MM.1S (cell line): Measurements from ENCODE around the gene PTPRA.

Experiments
- DNase-seq: peaks from one replicate; pipeline ENCODE4 v3.0.0-alpha.2; 2015
- H2AFZ ChIP-seq: fragments of 300-600 bp; sonication (generic); 2 replicates; pipeline ENCODE4 v1.6.0; 2016; ENCODE audit warnings: antibody characterized with exemption, low read length
- H3F3A ChIP-seq: fragments of 300-600 bp; sonication (generic); 2 replicates; pipeline ENCODE4 v1.6.1; 2016; ENCODE audit warnings: mild to moderate bottlenecking, antibody characterized with exemption, low read length, moderate library complexity, mixed read lengths; ENCODE audit not compliant: insufficient read depth
- H3K27ac ChIP-seq: fragments of 300-600 bp; sonication (generic); 2 replicates; pipeline ENCODE4 v1.5.1; 2016; ENCODE audit warnings: mild to moderate bottlenecking, low read length
- H3K27me3 ChIP-seq: fragments of 300-600 bp; sonication (generic); replicated peaks from 2 replicates; pipeline ENCODE4 v1.6.0; 2016; ENCODE audit warnings: low read length; ENCODE audit not compliant: insufficient read depth
- H3K36me3 ChIP-seq: fragments of 300-600 bp; sonication (generic); replicated peaks from 2 replicates; pipeline ENCODE4 v1.6.1; 2016; ENCODE audit warnings: mild to moderate bottlenecking, low read length, mixed read lengths; ENCODE audit not compliant: insufficient read depth
- H3K4me1 ChIP-seq: fragments of 300-600 bp; sonication (generic); 2 replicates; pipeline ENCODE4 v1.6.1; 2016; ENCODE audit warnings: low read length, mixed read lengths
- H3K4me2 ChIP-seq: fragments of 300-600 bp; sonication (generic); 2 replicates; pipeline ENCODE4 v1.6.0; 2016; ENCODE audit warnings: low read depth, low read length
- H3K4me3 ChIP-seq: fragments of 300-600 bp; sonication (generic); 2 replicates; pipeline ENCODE4 v1.5.1; 2016; ENCODE audit warnings: low read length, mixed read lengths
- H3K79me2 ChIP-seq: fragments of 300-600 bp; sonication (generic); 2 replicates; pipeline ENCODE4 v1.6.1; 2016; ENCODE audit warnings: mixed run types, low read length, mixed read lengths
- H3K9ac ChIP-seq: fragments of 300-600 bp; sonication (generic); 2 replicates; pipeline ENCODE4 v1.6.1; 2016; ENCODE audit warnings: low read length, mixed read lengths
- H3K9me2 ChIP-seq: fragments of 300-600 bp; sonication (generic); replicated peaks from 2 replicates; pipeline ENCODE4 v1.6.1; 2016; ENCODE audit warnings: mild to moderate bottlenecking, low read length, mixed read lengths; ENCODE audit not compliant: insufficient read depth
- H3K9me3 ChIP-seq: fragments of 300-600 bp; sonication (generic); replicated peaks from 2 replicates; pipeline ENCODE4 v1.6.1; 2016; ENCODE audit warnings: mild to moderate bottlenecking, low read length, mixed read lengths; ENCODE audit not compliant: insufficient read depth
- H4K20me1 ChIP-seq: fragments of 300-600 bp; sonication (generic); 2 replicates; pipeline ENCODE4 v1.6.1; 2016; ENCODE audit warnings: mild to moderate bottlenecking, low read length, moderate library complexity, mixed read lengths; ENCODE audit not compliant: insufficient read depth
- CTCF ChIP-seq: fragments of 300-600 bp; sonication (generic); IDR thresholded peaks from 2 replicates; pipeline ENCODE4 v1.5.1; 2016; ENCODE audit warnings: antibody characterized with exemption, low read length, mixed read lengths
- EZH2 ChIP-seq: fragments of 300-600 bp; sonication (generic); optimal IDR thresholded peaks from 2 replicates; pipeline ENCODE3; 2017; ENCODE audit warnings: low read depth, mild to moderate bottlenecking, antibody characterized with exemption, low read length, mixed read lengths
- EZH2phosphoT487 ChIP-seq: fragments of 300-600 bp; sonication (generic); IDR thresholded peaks from 2 replicates; pipeline ENCODE4 v1.6.1; 2018; ENCODE audit warnings: antibody characterized with exemption, low read length

The PTPRA gene

GRCh38 chr20:2838170-2838797, 35.0 kb upstream of the PTPRA start:
- no peaks in the 10 kb centered on the region for H3K36me3 ChIP-seq
- H3K4me3 ChIP-seq: no peak overlapping the region
- peaks cover 5% of the 10 kb centered on the region; the same call in 1 of the 2 replicates for H3K4me1 ChIP-seq
- H3K4me2 ChIP-seq: no peak overlapping the region
- H3K79me2 ChIP-seq: peaks cover 10% of the 10 kb centered on the region
- no peaks in the 10 kb centered on the region for H3K9me2 ChIP-seq
- no peak for DNase-seq
- H3K27ac ChIP-seq: no peak overlapping the region
- no peaks in the 10 kb centered on the region for H3K9me3 ChIP-seq
- no peak overlapping the region for H2AFZ ChIP-seq
- H4K20me1 ChIP-seq: no peaks in the 10 kb centered on the region
- H3F3A ChIP-seq: no peaks in the 10 kb centered on the region
- TF ChIP-seq EZH2phosphoT487 (no peak), EZH2 (no peak), CTCF (no peak)
- H3K27me3 ChIP-seq: no peaks in the 10 kb centered on the region
- H3K9ac ChIP-seq: no peak overlapping the region

GRCh38 chr20:2838847-2839671, 34.2 kb upstream of the PTPRA start:
- DNase-seq: no peak
- Histone ChIP-seq H3K9ac (no peak overlapping the region), H3K27ac (no peak overlapping the region)

GRCh38 chr20:2839732-2840137, 33.5 kb upstream of the PTPRA start:
- H3K4me3 ChIP-seq: peak overlapping the region; percentile 97
- no peaks in the 10 kb centered on the region for H3K9me2 ChIP-seq
- H2AFZ ChIP-seq: peak overlapping the region; percentile 97
- H3K9ac ChIP-seq: peak overlapping the region; percentile 94
- H4K20me1 ChIP-seq: no peaks in the 10 kb centered on the region
- H3F3A ChIP-seq: no peaks in the 10 kb centered on the region
- H3K27ac ChIP-seq: no peak overlapping the region
- DNase-seq: no peak
- no peaks in the 10 kb centered on the region for H3K36me3 ChIP-seq
- no peaks in the 10 kb centered on the region for H3K27me3 ChIP-seq
- no peaks in the 10 kb centered on the region for H3K9me3 ChIP-seq
- H3K79me2 ChIP-seq: peaks cover 10% of the 10 kb centered on the region
- H3K4me1 ChIP-seq: peaks cover 5% of the 10 kb centered on the region; the same call in 1 of the 2 replicates
- peak overlapping the region; percentile 96; the same call in 1 of the 2 replicates for H3K4me2 ChIP-seq
- TF ChIP-seq CTCF (no peak), EZH2 (no peak), EZH2phosphoT487 (no peak)

More at GRCh38 chr20:2838847-2839671, 34.2 kb upstream of the PTPRA start:
- Histone ChIP-seq H3K79me2 (peaks cover 10% of the 10 kb centered on the region), H3K9me3 (no peaks in the 10 kb centered on the region), H3F3A (no peaks in the 10 kb centered on the region), H3K9me2 (no peaks in the 10 kb centered on the region), H2AFZ (peak overlapping the region; percentile 97; the same call in 1 of the 2 replicates), H4K20me1 (no peaks in the 10 kb centered on the region), H3K27me3 (no peaks in the 10 kb centered on the region), H3K4me1 (peaks cover 5% of the 10 kb centered on the region; the same call in 1 of the 2 replicates), H3K4me2 (peak overlapping the region; percentile 96; the same call in 1 of the 2 replicates), H3K36me3 (no peaks in the 10 kb centered on the region), H3K4me3 (no peak overlapping the region)
- no peak for TF ChIP-seq EZH2phosphoT487
- no peak for TF ChIP-seq EZH2
- TF ChIP-seq CTCF: no peak
